MCF 10A (cell line): Measurements from ENCODE around the gene ESR1. TPM values are rescaled to one million over a fixed set of nuclear protein-coding genes. Genes with fewer than 3 reads are reported as not detected.

Experiments
- BruUV-seq: library from RNA; stranded (reverse); fragments of 400-500 nt; replicated peaks from 2 replicates; lab custom pipeline; 2021; lab: Mats Ljungman, UMichigan
- CTCF ChIA-PET: fragments of 300-600 bp; sonication (Branson Sonifier 250); formaldehyde crosslinking; extraction: SDS; loops from one replicate; lab custom pipeline; 2021; ENCODE audit warnings: antibody characterized with exemption, inconsistent platforms; lab: Yijun Ruan, JAX
- POLR2A ChIA-PET: fragments of 300-600, 350-650 bp; sonication (Branson Sonifier 250); formaldehyde crosslinking; extraction: SDS; loops from one replicate; lab custom pipeline; 2020; ENCODE audit warnings: antibody characterized with exemption, inconsistent platforms; lab: Yijun Ruan, JAX
- DNase-seq: peaks from one replicate; pipeline ENCODE4 v3.0.0-alpha.2; 2018; ENCODE audit not compliant: unreplicated experiment
- H3K27ac Mint-ChIP-seq: one replicate; pipeline ENCODE4 v1.8.0; 2022; ENCODE audit warnings: mild to moderate bottlenecking, low read depth, mixed read lengths; ENCODE audit not compliant: unreplicated experiment
- H3K27me3 Mint-ChIP-seq: one replicate; pipeline ENCODE4 v1.8.0; 2022; ENCODE audit warnings: mixed read lengths; ENCODE audit not compliant: insufficient read depth, unreplicated experiment
- H3K36me3 Mint-ChIP-seq: one replicate; pipeline ENCODE4 v1.8.0; 2022; ENCODE audit warnings: mild to moderate bottlenecking, moderate library complexity, mixed read lengths; ENCODE audit not compliant: insufficient read depth, unreplicated experiment
- H3K4me1 Mint-ChIP-seq: one replicate; pipeline ENCODE4 v1.8.0; 2022; ENCODE audit warnings: mixed read lengths; ENCODE audit not compliant: insufficient read depth, unreplicated experiment
- H3K4me3 Mint-ChIP-seq: one replicate; pipeline ENCODE4 v1.8.0; 2022; ENCODE audit warnings: mild to moderate bottlenecking, moderate library complexity, mixed read lengths; ENCODE audit not compliant: unreplicated experiment
- H3K9me3 Mint-ChIP-seq: one replicate; pipeline ENCODE4 v1.8.0; 2022; ENCODE audit warnings: mixed read lengths; ENCODE audit not compliant: unreplicated experiment
- CTCF ChIP-seq: fragments of 200-600 bp; IDR thresholded peaks from one replicate; pipeline ENCODE4 v1.8.0; 2022; ENCODE audit warnings: antibody characterized with exemption, mild to moderate bottlenecking; ENCODE audit not compliant: unreplicated experiment
- intact Hi-C: fragments of 100-400 bp; cut with micrococcal nuclease; formaldehyde crosslinking; loops from 2 replicates; pipeline ENCODE4 v1.14.1; 2022
- total RNA-seq: library from RNA; stranded (reverse); gene quantifications from 2 replicates; pipeline ENCODE4 v1.2.3, GENCODE V29; 2022

Gene ESR1
- total RNA-seq, 1 experiment from 2014 or later, result 0.05 TPM

- H3K9me3 Mint-ChIP-seq, result no peaks in the 10 kb centered on the region
- no peaks in the 10 kb centered on the region for H3K27me3 Mint-ChIP-seq
- POLR2A ChIA-PET, result no interaction called here
- H3K36me3 Mint-ChIP-seq, result no peaks in the 10 kb centered on the region
- no peak overlapping the region for H3K27ac Mint-ChIP-seq
- intact Hi-C loops, result no loop called here
- peaks cover 10% of the 10 kb centered on the region for H3K4me1 Mint-ChIP-seq
- no peak overlapping the region for H3K4me3 Mint-ChIP-seq
- CTCF ChIA-PET, result no interaction called here
- no peak for TF ChIP-seq CTCF
- no peak for DNase-seq
- BruUV-seq, result no TSS peak
Measured at GRCh38 chr6:152001408-152001807, 193.9 kb downstream of the ESR1 start.

GRCh38 chr6:152002306-152002705 is 194.8 kb downstream of the ESR1 start:
- Mint-ChIP-seq H3K27ac (no peak overlapping the region), H3K36me3 (no peaks in the 10 kb centered on the region), H3K9me3 (no peaks in the 10 kb centered on the region), H3K4me3 (no peak overlapping the region), H3K27me3 (no peaks in the 10 kb centered on the region), H3K4me1 (peaks cover 10% of the 10 kb centered on the region)
- ChIA-PET CTCF (no interaction called here), POLR2A (no interaction called here)
- no peak for DNase-seq
- no TSS peak for BruUV-seq
- no peak for TF ChIP-seq CTCF
- intact Hi-C loops, result no loop called here

GRCh38 chr6:152004036-152004566 is 196.6 kb downstream of the ESR1 start:
- no TSS peak for BruUV-seq
- ChIA-PET POLR2A (no interaction called here), CTCF (no interaction called here)
- Mint-ChIP-seq H3K27me3 (no peaks in the 10 kb centered on the region), H3K36me3 (no peaks in the 10 kb centered on the region), H3K4me1 (peaks cover 4% of the 10 kb centered on the region), H3K9me3 (no peaks in the 10 kb centered on the region), H3K27ac (no peak overlapping the region), H3K4me3 (no peak overlapping the region)
- TF ChIP-seq CTCF, result no peak
- DNase-seq, result no peak
- intact Hi-C loops, result no loop called here

GRCh38 chr6:152004896-152005295 is 197.4 kb downstream of the ESR1 start:
- no TSS peak for BruUV-seq
- no peak for TF ChIP-seq CTCF
- ChIA-PET POLR2A (no interaction called here), CTCF (interaction anchor here (0.7 kb wide), 1 partner anchor 522 kb away, joined by 4 read pairs; no protein-coding TSS in a partner anchor)
- DNase-seq, result no peak
- Mint-ChIP-seq H3K9me3 (no peaks in the 10 kb centered on the region), H3K36me3 (no peaks in the 10 kb centered on the region), H3K27me3 (no peaks in the 10 kb centered on the region), H3K4me1 (no peaks in the 10 kb centered on the region), H3K27ac (no peak overlapping the region), H3K4me3 (no peak overlapping the region)
- intact Hi-C loops, result no loop called here
